ENCODE data around the gene SMIM21.

DNA sequence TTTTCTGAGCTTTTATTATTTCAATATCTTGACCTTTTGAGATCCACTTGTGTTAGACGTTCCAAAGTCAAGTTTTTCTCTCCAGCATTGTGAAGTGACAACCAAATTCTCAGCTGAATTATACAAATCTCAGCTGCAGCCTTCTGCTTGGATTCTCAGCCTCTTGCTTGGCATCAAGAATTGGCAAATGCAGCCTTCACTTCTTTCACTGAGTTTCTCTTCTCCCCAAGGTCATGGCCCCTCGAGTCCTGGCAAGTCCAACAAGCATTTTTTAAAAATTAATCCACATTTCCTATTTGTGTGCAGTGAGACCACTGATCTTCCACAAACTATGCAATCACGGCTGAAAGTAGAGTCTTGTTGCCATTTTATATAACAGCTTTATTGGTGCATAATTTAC is 23.4 kb upstream of the SMIM21 start:
- no peak for TF ChIP-seq ESRRG (CRISPR knock-in tag; IDR thresholded peaks at IDR 0.05)
- TF ChIP-seq, protein P1, sequence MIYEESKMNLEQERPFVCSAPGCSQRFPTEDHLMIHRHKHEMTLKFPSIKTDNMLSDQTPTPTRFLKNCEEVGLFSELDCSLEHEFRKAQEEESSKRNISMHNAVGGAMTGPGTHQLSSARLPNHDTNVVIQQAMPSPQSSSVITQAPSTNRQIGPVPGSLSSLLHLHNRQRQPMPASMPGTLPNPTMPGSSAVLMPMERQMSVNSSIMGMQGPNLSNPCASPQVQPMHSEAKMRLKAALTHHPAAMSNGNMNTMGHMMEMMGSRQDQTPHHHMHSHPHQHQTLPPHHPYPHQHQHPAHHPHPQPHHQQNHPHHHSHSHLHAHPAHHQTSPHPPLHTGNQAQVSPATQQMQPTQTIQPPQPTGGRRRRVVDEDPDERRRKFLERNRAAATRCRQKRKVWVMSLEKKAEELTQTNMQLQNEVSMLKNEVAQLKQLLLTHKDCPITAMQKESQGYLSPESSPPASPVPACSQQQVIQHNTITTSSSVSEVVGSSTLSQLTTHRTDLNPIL (CRISPR knock-in tag; IDR thresholded peaks at IDR 0.05; ENCODE audit: low read depth) = no peak
- TF ChIP-seq TCF4 (CRISPR knock-in tag; IDR thresholded peaks at IDR 0.05; ENCODE audit: borderline replicate concordance) = no peak
- TF ChIP-seq GLIS3 (CRISPR knock-in tag; IDR thresholded peaks at IDR 0.05) = no peak
- TF ChIP-seq PPARA (CRISPR knock-in tag; IDR thresholded peaks at IDR 0.05; ENCODE audit: borderline replicate concordance) = no peak
- TF ChIP-seq ZFP30 (CRISPR knock-in tag; IDR thresholded peaks at IDR 0.05) = no peak
